HG03280 (cell line): Measurements from ENCODE around the gene KDM4B.

Experiments used
- ATAC-seq: cut with Tn5 transposase; IDR thresholded peaks from one replicate; pipeline ENCODE4 v1.9.1; 2021; ENCODE audit warnings: mild to moderate bottlenecking, moderate library complexity; ENCODE audit not compliant: unreplicated experiment

The KDM4B gene

GRCh38 chr19:5103061-5103701 is 134.3 kb downstream of the KDM4B start:
- ATAC-seq, result no peak

- no peak for ATAC-seq
Observed at GRCh38 chr19:5103812-5104410, 135.0 kb downstream of the KDM4B start.

- no peak for ATAC-seq
Observed at GRCh38 chr19:5104871-5105351, 136.0 kb downstream of the KDM4B start.

GRCh38 chr19:5106191-5106726 is 137.3 kb downstream of the KDM4B start:
- no peak for ATAC-seq

- ATAC-seq, result no peak
Observed at GRCh38 chr19:5106971-5107370, 138.1 kb downstream of the KDM4B start.

- ATAC-seq, result no peak
Observed at GRCh38 chr19:5107432-5108122, 138.7 kb downstream of the KDM4B start.

GRCh38 chr19:5108123-5108596 is 139.2 kb downstream of the KDM4B start:
- no peak for ATAC-seq

- ATAC-seq, result no peak
Observed at GRCh38 chr19:5108866-5109265, 140.0 kb downstream of the KDM4B start.

- no peak for ATAC-seq
Observed at GRCh38 chr19:5109560-5109959, 140.6 kb downstream of the KDM4B start.

- ATAC-seq, result no peak
Observed at GRCh38 chr19:5110546-5110945, 141.6 kb downstream of the KDM4B start.

GRCh38 chr19:5111051-5111450 is 142.1 kb downstream of the KDM4B start:
- ATAC-seq, result no peak

GRCh38 chr19:5112175-5112574 is 143.3 kb downstream of the KDM4B start:
- ATAC-seq, result no peak

GRCh38 chr19:5112681-5113575 is 144.0 kb downstream of the KDM4B start:
- ATAC-seq, result no peak

- no peak for ATAC-seq
Observed at GRCh38 chr19:5113633-5114586, 145.0 kb downstream of the KDM4B start.

- no peak for ATAC-seq
Observed at GRCh38 chr19:5114727-5115126, 145.8 kb downstream of the KDM4B start.

GRCh38 chr19:5115351-5115750 is 146.4 kb downstream of the KDM4B start:
- no peak for ATAC-seq

- no peak for ATAC-seq
Observed at GRCh38 chr19:5115771-5116202, 146.9 kb downstream of the KDM4B start.

GRCh38 chr19:5116292-5116691 is 147.4 kb downstream of the KDM4B start:
- ATAC-seq, result no peak

- ATAC-seq, result no peak
Observed at GRCh38 chr19:5117421-5117820, 148.5 kb downstream of the KDM4B start.

- ATAC-seq, result no peak
Observed at GRCh38 chr19:5118026-5118425, 149.1 kb downstream of the KDM4B start.
